Stimulated activated CD4-positive, alpha-beta T cell treated with anti-CD3 and anti-CD28 coated beads, Interleukin-12 subunit alpha, Interleukin-12 subunit beta, amount 100 ng/mL, for 4 hours (primary cell): ENCODE measurements around the gene REEP3.

Experiments used
- DNase-seq: peaks from one replicate; pipeline ENCODE4 v3.0.0-alpha.2; 2020

The REEP3 gene

DNA sequence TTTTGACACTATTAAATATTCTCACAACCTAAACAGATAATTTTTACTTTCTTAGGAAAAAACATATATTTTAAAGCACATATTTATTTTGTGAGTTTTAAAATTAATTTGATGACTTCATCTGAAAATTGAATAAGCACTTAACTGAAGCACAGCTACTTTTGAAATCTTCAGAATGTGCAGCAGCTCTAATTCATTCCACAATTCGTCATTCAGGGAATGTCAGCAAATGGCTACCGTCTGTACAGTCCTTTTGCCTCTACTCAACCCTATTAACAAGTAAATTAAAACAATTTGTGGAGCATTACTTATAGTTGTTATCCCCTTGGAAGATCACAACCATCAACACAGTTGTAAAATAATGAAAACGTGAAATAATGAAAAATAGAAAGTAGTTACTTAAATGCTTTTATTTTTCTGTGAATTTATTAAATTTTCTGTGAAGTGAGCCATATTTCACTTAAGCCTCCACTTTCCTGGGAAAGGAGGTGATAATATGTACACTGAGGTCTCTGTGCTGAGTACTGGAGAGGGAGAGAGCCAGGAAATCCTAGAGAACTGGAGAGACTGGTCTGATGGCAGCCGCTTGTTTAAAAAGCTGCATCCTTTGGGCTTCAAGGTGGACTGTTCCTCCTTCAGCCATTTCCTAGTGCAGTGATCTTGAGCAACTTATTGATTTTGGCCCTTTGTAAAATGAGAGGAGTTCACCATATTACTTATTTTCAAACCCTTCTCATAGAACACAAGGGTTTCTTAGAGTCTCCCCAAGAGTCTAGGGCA is 70.6 kb downstream of the REEP3 start:
- no peak for DNase-seq

DNA sequence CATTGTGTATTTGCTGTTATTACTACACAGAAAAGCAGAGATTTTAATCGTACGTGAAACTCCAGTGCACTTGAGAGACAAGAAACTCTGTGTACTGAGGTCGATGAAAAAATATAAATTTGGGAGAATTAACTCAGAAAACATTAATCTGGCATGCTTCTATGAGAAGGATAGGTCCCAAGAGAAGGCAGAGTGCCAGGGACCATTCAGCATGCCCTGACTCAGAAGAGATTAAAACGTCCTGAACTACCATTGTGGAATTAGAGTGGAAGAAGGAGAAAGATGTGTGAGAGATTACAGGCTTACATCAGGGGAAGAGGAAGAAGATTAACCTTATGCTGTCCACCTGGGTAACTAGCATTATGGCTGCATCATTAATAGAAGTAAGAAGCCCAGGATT is 72.4 kb downstream of the REEP3 start:
- DNase-seq, result no peak

DNA sequence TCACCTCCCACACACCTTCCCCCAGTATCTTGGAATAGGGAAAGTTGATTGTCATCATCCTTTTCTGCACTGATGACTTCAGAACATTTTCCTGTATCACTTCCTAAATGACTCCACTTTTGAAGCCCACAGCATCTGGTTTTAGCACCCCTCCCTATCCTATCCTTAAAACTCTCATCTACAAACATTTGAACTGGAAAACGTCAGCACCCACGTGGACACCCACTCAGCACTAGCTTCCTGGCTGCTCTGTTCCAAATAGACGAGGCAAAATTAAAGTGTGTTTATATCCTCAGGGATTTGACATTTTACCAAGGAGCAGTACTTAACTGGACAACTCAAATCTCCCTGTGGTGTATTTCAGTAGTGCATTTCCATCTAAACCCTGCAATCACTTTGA is 73.9 kb downstream of the REEP3 start:
- DNase-seq, result no peak

DNA sequence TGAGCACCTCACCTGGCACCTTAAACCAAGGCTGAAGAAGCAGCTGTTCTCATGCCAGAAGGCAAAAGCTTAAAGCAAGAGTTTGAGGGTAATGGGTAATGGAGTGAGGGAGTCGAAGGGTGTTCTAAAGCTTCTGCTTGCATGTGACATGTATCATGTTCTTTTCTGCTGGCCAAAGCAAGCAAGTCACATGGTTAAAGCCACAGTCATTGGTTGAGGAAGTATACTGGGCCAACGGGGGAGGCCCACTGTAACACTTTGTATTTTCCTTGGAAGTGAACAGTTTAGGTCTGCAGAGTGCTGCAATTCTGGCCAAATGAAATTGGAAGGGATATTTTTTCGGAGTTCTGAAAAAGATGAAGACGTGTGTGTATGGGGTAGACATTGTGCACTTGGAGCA is 75.7 kb downstream of the REEP3 start:
- DNase-seq, result no peak

DNA sequence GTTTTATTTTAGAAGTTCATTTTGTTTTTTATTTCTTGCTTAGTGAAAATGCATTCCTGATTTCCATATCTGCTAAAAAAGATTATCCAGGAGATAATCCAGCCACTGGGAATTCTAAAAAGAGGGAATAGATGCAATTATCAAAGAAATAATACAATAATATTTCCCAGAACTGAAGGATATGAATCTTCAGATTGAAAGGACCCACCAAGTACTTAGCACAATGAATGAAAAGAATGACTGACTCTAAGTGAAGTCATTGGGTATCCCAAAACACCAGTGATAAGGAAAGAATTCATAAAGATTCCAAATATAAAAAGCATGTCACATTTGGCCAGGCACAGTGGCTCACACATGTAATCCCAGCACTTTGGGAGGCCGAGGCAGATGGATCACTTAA is 79.3 kb downstream of the REEP3 start:
- no peak for DNase-seq

DNA sequence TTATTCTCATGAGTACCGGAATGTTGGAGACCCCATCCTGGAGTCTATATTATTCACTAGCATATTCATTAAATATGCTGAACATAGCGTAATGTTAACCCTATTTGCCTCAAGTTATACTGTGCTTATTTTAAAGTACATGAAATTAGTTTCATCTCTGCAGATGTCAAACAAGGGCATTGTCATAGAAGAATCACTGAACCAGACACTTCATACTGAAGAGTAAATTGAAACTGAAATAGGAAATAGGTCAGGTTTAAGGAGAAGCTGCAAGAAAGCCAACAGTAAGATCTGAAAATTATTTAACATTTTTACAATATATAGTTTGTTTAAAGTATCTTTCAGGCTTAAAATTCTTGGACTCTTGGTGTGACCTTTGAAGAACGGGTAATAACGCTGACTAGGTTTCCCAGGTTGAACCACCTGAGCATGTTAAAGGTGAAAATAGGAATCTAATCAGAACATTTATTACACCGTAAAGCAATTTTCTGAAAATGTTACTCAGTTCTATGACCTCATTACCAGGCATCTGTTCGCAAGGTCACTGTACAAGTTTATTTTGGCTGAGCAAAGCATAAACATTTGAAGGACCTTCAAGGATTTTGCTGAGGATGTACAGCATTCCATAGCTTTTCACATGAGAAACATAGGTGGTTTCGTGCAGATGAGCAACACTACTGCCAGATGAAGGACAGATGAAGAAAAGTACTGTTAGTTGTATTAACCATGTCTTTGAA is 82.7 kb downstream of the REEP3 start:
- no peak for DNase-seq

DNA sequence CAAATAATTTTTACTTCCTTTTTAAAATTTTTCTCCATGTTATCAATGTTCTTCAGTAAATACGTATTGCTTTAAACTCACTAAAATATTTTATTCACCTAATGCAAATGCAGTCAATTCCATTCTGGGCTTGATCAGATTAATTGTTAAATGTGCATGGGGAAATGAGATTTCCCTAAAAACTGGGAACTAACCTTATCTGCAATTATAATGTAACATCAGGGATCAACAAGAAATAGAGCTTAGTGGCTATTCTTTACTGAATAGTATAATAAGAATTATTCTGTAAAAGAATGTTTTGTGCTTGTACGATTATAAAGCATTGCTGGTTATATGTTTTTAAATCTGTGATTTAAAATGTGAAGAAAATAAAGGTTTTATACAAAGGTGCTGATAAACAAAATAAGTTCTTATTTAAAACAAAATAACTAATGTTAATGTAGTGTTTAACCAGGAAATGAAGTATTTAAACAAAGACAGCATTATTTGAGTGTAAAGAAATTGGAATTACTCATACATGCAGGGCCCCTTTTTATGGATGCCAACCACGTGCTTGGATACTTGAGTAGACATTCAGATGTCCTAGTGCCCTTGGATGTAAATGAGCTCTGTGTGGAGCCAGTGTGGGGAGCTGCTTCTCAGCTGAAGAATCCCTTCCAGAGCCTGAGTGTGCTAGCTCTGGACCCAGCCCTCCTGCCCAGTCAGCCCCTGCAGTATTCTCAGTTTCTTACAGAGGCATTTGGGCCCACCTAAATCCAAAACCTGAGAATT is 84.2 kb downstream of the REEP3 start:
- DNase-seq, result no peak

DNA sequence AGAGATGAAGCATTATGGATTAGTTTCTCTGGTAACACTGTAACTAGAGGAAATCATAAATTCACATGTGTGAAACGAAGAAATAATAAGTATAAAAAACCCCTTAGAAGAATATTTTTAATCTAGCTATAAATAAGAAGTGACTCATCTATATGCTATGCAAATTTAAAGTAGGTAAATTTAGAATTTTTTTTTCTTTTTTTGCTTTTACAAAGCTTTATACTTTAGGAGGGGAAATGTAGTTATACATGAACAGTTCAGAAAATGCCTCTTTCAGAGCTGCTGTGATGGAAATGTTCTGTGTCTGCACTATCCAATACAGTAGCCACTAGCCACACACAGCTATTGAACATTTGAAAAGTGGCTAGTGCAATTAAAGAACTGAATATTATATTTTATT is 87.3 kb downstream of the REEP3 start:
- no peak for DNase-seq

DNA sequence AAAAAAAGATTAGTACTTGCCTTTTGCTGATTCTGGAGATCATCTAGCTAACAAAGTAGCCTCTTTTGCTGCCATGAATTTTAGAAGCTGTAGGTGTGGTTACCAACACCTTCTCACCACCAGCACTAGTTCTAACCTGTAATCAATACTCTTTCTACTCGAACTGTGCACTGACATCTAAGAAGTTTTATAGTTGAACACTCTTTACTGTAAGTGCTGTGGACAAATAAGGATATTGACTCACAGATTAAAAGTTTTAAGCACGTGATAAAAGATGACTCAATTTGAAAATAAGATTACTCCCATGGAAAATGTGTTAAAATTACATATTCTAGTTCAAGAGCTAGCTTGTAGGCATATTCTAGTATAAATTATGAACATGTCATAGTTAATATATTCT is 89.9 kb downstream of the REEP3 start:
- DNase-seq, result no peak

DNA sequence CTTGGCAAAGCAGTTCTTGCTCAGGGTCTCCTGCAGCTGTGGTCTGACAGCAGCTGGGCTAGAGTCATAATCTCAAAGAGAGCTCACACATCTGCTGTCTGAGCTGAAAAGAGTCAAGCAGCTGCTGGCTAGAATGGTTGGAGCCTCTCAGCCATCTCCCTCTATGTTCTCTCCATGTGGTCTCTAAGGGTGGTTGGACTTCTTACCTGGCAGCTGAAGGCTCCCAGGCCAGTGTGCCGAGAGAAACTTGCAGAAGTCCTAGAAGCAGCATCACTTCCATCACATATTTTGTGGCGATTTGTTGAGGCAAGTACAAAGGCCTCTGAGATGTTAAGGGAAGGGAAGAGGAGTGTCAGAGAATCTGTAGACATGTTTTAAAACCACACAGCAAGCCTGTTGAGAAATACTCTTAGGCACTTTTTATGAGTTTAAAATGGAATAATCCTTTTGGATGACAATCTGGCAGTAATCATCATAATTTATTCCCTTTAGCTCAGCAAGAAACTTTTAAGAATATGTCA is 93.2 kb downstream of the REEP3 start:
- no peak for DNase-seq

DNA sequence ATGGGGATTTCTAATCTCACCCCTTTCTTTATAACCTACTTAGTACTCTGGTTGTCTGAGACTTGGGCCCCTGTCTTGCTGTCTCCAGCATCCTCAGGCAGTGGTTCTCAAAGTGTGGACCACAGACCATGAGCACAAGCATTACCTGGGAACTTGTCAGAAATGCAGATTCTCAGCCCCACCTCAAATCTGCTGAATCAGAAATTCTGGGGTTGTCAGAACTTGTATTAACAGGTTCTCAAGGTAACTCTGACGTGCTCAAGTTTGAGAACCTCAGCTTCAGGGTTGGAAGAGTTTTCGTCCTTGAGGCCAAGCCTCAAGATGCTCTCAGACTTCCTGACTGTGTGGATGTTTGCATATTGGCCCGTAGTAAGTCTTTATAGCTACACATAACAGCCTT is 97.4 kb downstream of the REEP3 start:
- no peak for DNase-seq

DNA sequence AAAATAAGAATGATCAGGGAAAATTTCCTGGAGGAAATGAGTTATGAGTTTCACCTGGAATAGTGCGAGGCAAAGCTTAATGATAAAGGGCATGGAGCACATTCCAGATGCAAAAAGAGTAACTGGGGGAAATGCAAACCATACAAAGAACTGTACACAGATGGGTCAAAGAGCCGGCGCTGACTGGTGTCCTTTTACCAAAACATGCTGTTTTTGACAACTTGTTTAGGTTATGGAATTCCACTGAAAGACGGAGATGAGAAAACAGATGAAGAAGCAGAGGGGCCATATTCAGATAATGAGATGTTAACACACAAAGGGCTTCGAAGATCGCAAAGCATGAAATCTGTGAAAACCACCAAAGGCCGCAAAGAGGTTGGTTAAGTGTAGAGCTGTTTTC is 98.2 kb downstream of the REEP3 start:
- DNase-seq, result no peak

DNA sequence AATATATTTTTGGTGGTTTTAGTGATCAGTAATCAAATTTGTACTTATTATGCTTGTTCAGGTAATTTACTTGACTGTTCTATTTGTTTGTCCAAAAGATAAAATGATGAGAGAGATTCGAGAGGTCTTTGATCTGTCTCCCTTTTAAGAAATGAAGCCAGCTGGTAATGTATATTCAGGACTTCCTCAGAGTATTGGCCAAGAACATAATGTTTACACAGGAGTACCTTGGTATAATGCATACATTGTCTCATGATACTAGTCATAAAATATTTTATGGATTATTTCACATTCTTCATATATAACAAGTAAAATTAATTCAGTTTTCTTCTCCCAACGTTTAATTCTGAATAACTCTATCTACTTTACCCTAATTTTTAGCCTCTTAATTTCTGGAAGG is 100.9 kb downstream of the REEP3 start:
- no peak for DNase-seq

DNA sequence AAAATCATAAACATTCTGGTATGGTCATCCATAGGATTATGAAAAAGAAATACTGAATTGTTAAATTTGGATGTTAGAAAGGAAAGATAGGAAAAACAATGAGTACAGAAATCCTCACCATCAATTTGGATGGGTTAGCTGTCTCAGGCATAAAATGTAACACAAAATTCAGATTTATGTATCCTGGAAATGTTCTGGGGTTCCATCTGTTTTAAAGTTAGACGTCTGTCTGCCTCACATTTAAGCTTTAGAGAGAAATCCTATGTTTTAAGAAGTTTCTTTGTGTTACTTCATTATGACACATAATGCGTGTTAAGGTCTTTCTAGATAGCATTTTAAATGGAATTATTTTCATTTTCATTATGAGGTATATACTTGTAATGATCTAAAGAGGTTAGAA is 103.5 kb downstream of the REEP3 start:
- no peak for DNase-seq

DNA sequence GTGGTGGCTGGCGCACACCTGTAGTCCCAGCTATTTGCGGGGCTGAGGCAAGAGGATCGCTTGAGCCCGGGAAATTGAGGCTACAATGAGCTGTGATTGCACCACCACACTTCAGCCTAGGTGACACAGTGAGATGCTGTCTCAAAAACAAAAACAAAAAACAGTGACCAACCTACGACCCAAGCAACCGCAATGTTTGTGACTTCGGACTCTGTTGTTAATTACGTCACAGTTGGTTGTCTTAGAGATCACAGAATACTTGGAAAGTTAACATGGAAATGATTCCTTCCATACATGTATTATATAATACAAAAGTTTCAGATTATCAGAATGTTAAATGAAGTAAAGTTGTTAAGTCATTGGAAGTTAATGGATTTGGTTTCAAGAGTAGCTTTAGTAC is 106.2 kb downstream of the REEP3 start:
- DNase-seq, result no peak

DNA sequence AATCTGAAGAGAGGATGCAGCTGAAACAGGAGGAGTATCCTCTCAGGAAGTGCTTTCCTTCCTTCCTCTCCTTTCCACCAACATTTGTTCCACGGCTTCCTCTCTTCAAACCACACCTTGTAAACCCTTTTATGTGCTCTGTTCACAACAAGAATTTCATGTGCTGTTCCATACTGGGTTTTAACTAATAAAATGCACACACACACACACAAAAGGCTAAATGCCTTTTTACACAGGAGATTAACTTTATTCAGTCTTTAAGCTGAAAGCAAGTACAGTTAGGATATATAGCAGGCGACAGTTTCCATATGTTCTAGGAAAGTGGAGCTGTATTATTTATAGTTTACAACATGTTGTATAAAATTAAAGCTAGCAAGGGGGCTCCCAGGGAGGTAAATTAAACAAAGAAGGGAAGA is 106.7 kb downstream of the REEP3 start:
- no peak for DNase-seq

DNA sequence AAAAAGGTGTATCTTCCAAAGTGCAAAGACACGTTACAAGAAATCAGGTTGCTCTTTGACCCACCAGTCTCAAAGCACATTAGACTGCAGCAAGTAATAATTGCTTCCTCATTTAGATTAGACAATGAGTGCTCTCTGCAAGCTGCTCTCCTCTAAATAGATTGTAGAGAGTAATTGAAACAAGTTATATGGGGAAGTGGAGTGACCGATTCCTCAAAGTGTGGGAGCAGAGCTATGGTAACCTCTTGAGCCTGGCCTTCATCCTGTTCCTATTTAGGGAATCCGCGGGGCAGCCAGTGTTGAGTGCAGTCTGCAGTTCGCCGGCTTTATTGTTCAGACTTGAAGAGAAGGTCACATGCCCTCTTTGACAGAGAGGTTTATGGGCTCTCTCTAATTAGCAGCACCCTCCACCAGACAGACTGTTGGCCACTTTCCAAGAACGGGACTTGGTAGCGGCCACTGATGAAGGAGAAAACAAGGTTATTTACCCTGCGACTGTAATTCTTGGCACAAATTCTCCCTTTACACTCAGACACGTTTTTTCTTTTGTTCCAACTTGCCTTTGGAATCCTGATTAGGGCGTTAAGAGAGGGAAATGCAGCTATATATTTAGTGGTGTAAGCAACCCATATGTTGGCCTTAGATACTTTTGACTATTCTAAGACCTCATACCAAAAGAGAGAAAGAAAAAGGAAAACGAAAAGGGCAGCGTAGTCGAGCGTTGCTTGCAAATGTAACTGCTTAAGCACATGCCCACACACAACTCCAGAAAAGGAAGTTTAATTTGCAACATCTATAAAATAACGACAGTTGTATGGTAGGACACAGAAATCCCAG is 107.5 kb downstream of the REEP3 start:
- DNase-seq, result no peak

DNA sequence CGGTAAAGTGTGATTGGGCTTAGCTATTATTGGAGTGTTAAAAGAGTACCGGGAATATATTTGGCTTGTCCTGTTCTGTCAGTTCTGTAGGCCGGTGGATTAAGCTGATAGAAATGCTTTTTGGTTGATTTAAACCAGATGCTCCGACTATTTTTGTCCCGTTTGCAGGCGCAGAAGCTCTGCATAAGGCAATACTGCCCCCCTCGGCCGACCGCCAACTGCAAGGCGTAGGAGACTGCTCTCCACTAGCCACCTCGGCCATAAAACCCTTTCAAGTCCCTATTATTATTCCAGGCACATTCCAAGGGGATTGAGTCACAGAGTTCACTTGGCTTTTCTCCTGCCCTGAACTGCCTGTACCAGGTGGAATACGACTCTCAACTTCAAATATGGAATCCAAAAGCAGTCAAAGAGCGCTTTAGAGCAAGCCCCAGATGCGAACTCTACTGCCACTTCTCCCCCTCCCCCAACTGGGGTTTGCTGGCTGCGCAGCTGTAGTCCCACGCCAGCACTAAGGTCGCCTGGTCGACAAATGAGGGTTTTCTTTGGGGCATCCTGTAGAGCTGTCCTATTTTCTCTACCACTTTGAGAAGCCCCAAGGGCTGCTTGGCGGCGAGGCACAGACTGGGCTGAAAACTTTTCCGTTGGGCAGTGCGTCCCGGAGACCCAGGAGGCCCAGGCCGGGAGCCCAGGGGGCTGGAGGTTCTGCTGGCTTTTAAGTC is 108.3 kb downstream of the REEP3 start:
- DNase-seq, result peak; percentile 75

DNA sequence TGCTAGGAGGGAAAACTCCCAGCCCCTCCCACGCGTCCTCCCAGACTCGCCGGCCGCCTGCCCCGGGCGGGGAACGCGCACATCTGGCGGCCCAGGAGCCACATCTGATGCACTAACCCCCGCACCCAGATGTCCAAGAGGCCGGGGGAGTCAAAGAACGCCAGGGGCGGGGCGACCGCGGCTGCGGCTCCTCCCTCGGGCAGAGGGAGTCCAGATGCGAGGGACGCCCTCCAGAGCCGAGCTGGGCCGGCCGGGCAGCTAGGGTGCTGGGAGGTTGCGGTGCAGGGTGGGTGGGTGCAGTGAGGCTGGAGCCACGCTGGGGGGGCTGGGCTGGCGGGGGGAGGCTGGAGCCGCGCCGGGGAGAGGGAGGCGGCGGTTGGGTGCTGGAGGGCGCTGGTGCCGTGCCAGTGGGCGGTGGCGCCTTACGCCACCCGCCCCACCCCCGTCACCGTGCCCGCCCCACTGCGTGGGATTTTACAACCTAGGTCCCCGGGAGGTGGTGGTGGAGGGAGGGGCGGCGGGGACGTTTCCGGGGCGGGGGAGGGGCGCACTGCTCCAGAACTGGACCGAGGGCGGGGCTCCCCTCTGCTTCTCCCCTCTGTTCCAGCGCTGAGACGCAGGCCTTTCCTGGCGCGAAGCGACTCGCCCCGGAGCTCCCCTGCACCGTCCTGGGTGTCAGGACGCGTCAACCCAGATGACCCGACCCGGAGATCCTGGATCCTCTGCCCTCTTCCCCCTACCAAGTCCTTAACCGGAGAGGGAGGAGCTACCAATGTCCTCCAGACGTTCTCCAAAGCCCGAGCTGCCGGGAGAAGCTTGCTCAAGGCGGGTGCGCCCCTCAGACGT is 109.1 kb downstream of the REEP3 start:
- DNase-seq, result peak; percentile 78

DNA sequence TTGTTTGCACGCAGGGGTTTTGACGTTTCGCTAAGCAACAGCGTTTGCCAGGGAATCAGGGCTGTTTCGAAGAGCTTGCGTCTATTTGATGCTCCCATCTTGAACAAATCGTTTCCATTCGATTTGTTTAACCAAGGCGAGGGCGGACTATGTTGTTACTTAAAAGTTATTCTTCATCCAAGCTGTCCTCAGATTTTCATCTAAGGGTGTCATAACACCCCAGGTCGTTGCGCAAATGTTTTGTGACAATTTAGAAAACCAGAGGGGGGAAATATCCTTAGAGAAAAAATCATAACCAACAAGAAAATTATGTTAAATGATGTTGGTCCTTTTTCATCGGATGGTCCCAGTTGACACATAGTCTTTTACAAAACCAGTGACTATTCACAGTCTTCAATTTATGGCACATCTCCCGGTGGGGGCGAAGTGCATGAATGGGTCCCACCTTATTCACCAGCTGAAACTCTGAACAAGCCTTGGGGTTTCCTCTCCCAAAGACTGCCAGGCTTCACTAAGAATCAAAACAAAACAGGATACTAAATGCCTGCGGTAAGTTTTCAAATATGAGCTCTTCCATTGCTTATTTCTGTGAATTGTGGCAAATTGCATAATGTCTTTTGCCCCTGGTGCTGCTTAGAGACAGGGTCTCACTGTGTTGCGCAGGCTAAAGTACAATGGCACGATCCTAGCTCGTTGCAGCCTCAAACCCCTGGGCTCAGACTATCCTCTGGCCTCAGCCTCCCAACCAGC is 109.9 kb downstream of the REEP3 start:
- DNase-seq, result no peak
